AG09319 (cell line): ENCODE measurements around the gene COTL1.
"Not testable (repeated sequence)": the region's sequence is repeated elsewhere in the genome, so short reads cannot be mapped to it uniquely, and the experiment has no call there.

Experiments
- DNase-seq: peaks from one replicate; pipeline ENCODE4 v3.0.0-alpha.2; 2010; ENCODE audit warnings: low read depth; ENCODE audit errors: extremely low read depth
- TF ChIP-seq, protein P1 (sequence below): IDR thresholded peaks from 2 replicates; pipeline ENCODE4 v1.5.1; 2011; ENCODE audit warnings: low read depth, mild to moderate bottlenecking, inconsistent platforms, low read length, moderate library complexity

COTL1 gene

DNA sequence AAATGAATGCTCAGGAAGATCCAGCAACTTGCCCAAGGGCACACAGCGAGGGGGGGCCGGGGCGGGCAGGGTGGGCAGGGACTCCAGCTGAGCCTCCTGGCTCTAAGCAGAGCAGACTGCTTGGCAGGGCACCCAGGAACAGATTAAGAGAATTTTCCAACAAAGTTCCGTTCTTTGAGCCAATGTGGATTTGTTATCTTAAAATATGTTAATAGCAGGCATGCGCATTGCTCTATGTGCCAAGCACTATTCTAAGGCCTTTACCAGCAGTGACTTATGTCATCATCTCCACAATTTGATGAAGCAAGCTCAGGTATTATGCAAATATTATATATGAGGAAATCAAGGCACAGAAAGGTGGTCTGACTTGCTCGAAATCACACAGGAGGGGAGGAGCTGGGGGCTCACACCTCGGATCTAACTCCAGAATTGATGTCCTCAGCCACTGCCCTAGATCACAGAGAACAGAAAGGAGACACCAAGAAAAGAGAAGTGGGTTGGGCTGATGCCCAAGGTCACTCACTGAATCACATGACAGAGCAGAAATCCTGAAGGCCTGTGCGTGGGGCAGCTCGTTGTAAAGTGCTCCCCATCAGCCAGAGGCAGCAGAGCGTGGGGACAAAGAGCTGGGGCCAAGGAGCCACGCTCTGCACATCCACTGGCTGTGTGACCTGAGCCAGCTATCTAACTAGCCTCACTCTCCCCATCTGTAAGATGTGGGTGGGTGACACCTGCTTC is 90.2 kb downstream of the COTL1 start:
- DNase-seq: peak; percentile 22
- TF ChIP-seq, protein P1, sequence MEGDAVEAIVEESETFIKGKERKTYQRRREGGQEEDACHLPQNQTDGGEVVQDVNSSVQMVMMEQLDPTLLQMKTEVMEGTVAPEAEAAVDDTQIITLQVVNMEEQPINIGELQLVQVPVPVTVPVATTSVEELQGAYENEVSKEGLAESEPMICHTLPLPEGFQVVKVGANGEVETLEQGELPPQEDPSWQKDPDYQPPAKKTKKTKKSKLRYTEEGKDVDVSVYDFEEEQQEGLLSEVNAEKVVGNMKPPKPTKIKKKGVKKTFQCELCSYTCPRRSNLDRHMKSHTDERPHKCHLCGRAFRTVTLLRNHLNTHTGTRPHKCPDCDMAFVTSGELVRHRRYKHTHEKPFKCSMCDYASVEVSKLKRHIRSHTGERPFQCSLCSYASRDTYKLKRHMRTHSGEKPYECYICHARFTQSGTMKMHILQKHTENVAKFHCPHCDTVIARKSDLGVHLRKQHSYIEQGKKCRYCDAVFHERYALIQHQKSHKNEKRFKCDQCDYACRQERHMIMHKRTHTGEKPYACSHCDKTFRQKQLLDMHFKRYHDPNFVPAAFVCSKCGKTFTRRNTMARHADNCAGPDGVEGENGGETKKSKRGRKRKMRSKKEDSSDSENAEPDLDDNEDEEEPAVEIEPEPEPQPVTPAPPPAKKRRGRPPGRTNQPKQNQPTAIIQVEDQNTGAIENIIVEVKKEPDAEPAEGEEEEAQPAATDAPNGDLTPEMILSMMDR: no peak

DNA sequence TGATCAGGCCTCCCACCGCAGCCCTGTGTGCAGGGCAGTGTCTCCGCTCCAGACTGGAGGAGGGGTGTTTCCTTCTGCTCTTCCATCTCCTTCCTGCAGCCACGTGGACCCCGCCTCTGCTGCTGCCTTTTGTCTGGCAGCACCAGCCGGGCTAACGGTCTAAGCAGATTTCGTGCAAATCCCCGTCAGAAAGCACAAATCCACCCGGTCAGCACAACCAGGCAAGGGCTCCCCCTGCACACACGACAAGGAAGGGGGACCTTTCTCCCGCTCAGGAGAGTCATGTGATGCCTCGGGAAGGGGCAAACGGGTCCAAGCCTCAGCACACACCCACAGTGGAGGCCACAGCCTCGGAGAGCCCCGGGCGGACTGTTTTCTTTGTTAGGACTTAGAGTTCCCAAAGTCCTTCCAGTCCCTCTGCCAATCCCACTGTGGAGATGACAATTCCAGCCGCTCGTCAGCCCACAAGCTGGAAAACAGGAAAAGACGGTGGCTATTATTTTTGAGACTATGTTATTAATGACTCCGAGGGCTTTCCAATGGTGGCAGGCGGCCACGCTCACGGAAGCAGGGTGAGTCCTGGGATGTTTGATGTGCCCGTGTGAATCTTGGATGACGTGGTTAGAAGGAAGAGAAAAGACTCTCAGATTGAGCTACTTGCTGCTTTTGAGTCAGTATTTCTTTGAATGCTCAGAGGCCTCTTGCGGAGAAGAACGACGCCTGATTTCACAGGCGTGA is 90.9 kb downstream of the COTL1 start:
- TF ChIP-seq, protein P1: no peak; the same call in 1 of the 2 replicates
- DNase-seq: no peak

DNA sequence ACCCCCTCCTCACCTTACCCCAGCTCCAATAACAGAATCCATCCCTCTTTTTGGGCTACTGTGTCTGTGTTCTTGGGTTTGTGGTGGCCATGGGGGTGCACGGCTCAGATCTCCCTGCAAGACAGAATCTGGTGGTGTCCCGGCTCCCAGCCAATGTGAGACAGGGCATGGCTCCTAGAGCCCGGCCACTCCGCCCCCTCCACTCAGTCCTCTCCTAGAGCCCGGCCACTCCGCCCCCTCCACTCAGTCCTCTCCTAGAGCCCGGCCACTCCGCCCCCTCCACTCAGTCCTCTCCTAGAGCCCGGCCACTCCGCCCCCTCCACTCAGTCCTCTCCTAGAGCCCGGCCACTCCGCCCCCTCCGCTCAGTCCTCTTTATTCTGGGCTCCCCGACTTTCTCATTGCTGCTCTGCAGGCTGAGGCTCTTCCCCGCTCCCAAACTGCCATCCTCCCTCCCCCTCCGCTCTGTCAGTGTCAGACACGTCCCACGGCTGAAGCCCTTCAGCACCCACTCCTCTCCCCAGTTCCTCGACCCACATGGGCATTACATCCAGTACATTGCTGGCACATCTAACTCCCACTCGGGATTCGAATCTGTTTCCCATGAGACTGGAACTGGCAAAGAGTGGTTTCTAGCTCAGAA is 92.8 kb downstream of the COTL1 start:
- not testable (repeated sequence) for DNase-seq

DNA sequence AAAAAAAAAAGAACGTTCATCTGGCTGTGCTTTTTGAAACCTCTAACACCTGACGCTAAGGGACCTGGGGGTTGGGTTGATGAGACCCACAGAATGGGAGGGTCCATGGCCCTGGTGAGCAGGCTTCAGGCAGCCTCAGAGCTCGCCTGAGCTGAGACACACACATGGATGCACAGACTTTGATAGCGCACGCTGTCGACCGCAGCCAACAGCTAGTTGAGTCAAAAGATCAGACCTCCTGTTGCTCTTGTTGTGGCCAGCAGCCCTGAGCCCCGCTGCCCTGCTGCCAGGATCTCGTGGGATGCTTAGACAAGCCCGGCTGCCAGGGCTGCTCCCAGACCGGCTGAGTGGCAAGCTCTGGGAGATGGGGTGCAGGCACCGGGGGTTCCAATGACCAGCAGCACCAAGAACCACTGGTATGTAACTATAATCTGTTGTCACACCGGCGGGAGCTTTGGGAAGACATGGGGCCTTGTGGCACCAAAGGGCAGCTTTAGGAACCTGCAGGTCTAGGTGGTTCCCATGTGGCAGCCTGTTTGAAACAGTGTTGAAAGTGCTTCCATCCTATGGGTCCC is 93.4 kb downstream of the COTL1 start:
- DNase-seq: no peak
- TF ChIP-seq, protein P1: no peak

DNA sequence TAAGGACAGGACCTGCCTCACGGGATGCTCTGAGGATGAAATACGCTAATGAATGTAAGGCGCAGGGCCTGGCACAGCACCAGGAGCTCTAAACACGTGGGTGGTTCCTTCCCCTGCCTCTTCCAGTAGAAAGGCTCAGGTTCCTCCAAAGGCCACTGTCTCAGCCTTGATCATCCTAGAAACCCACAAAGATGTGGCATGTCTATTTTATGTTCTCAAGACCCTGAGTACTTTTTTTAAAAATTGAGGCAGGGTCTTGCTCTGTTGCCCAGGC is 96.4 kb downstream of the COTL1 start:
- TF ChIP-seq, protein P1: no peak
- no peak for DNase-seq

DNA sequence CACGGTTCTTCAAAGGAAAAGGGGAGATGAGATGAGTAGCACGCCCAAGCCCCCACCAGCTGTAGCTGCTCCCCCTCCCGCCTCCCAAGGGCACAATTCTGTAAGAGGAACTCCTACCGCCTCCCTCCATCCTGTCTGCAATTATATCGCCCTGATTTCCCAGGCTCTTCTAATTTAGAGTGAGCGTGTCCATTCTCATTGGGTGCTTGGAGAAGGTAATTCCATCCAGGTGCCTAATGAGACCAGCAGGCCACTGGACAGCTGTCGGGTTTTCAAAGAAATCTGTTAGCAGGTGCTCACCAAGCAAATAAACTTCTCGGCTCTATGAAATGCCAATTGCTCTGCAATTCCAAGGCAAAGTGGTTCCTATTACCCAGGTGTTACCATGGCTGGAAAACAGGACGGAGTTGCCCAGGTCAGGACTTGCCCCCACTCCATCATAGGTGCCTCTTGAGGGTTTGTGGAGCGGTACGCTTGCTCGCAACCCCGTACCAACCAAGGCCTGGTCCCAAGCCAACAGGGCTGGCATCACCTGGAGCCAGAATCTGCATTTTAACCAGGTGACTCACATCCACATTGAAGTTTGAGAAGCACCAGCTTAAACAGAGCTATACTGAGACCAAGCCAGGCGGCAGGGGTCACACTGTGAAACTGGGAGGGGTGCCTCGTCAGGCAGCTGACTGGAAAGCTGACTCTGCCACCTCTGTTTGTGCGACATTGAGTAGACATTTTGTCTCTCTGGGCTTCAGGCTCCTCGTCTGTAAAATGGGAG is 97.0 kb downstream of the COTL1 start:
- TF ChIP-seq, protein P1: no peak
- no peak for DNase-seq

DNA sequence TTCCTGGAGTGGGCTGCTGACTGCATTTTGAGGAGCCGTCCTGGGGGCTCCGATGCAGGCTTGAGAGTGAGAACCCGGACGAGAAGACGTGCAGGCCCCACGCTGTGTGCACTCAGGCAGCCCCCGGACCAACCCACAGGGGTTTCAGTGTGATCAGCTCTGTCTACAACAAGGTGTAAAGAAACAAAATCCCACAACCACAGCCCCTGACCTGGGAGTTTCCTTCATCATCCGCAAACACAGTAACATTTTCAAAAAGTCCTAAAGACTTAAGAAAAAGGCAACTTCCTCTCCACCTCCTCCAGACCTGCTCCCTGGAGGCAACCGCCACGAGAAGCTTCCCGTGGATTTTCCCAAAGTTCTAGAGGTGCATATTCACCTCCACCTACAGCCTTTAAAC is 98.0 kb downstream of the COTL1 start:
- TF ChIP-seq, protein P1: no peak
- DNase-seq: no peak
